ENCODE measurements around the gene TRIM54. TPM values are rescaled to one million over a fixed set of nuclear protein-coding genes. Genes with fewer than 3 reads are reported as not detected.

Gene TRIM54
- total RNA-seq, 1 experiment from 2014 or later: 9.8 TPM

DNA sequence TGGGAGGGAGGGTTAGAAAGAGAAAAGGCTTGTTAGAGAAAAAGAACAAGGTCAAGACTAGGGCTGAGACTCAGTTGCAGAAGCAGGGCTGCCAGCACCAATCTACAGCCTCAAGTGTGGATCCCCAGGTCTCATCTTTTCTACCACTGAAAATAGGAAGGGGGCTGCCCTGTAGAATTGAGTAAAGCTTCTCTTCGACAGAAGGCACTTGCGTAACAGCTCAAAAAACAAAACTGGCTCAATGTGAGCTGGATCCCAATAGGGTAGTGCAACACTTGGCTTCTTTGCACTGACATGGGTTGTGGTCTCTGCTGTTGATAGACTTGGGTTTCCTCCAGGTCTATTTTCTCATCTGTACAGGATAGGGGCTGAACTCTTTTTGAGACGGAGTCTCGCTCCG, 42.5 kb downstream of the TRIM54 start:
- no peak overlapping the region for H3K27ac ChIP-seq
- H3K4me2 ChIP-seq: no peak overlapping the region
- no peak for DNase-seq
- no peaks in the 10 kb centered on the region for H3K9me3 ChIP-seq (ENCODE audit: insufficient read depth, low read depth)
- no peaks in the 10 kb centered on the region for H3K27me3 ChIP-seq (ENCODE audit: insufficient read depth, low read depth)
- peaks cover 17% of the 10 kb centered on the region; the same call in 1 of the 2 replicates for H3K36me3 ChIP-seq (ENCODE audit: low read depth)
- H3K4me3 ChIP-seq: no peak overlapping the region
- peaks cover 23% of the 10 kb centered on the region for H3K79me2 ChIP-seq (ENCODE audit: low read depth)
- TF ChIP-seq CTCF (conservative IDR thresholded peaks at IDR 0.05): no peak
- CTCF ChIA-PET: no interaction called here
- BruUV-seq (replicated peaks): no TSS peak
- H3K4me1 ChIP-seq (replicated peaks; ENCODE audit: insufficient read depth): peaks cover 28% of the 10 kb centered on the region
- POLR2A ChIA-PET (ENCODE audit: unreplicated experiment): no interaction called here
- peaks cover 53% of the 10 kb centered on the region; the same call in 1 of the 2 replicates for H3F3A ChIP-seq (ENCODE audit: insufficient read depth, low read depth)
- intact Hi-C loops (cut with micrococcal nuclease; ENCODE audit: unreplicated experiment): loop anchor here (5.0 to 10.0 kb wide), 2 partner anchors 110 to 303 kb away; partner anchors contain the start of genes ATRAID, CAD, CCDC121 and GPN1
- H3K9me2 ChIP-seq (ENCODE audit: insufficient read depth): no peaks in the 10 kb centered on the region
- H2AFZ ChIP-seq: no peak overlapping the region
- H4K20me1 ChIP-seq (ENCODE audit: insufficient read depth): no peaks in the 10 kb centered on the region

GRCh38 chr2:27335311-27335710, 53.1 kb downstream of the TRIM54 start:
- Histone ChIP-seq H3K9me3 (ENCODE audit: insufficient read depth, low read depth) (no peaks in the 10 kb centered on the region), H4K20me1 (ENCODE audit: insufficient read depth) (no peaks in the 10 kb centered on the region), H3K79me2 (ENCODE audit: low read depth) (no peaks in the 10 kb centered on the region), H3K4me2 (no peak overlapping the region), H3F3A (ENCODE audit: insufficient read depth, low read depth) (no peaks in the 10 kb centered on the region), H3K4me3 (no peak overlapping the region), H3K27ac (no peak overlapping the region), H3K36me3 (ENCODE audit: low read depth) (peaks cover 18% of the 10 kb centered on the region), H3K9me2 (ENCODE audit: insufficient read depth) (no peaks in the 10 kb centered on the region), H3K27me3 (ENCODE audit: insufficient read depth, low read depth) (no peaks in the 10 kb centered on the region), H3K4me1 (replicated peaks; ENCODE audit: insufficient read depth) (no peaks in the 10 kb centered on the region), H2AFZ (no peak overlapping the region)
- intact Hi-C loops (cut with micrococcal nuclease; ENCODE audit: unreplicated experiment): no loop called here
- no TSS peak for BruUV-seq (replicated peaks)
- TF ChIP-seq EZH2 (IDR thresholded peaks at IDR 0.05; ENCODE audit: low read depth) (no peak), CTCF (conservative IDR thresholded peaks at IDR 0.05) (no peak)
- POLR2A ChIA-PET (ENCODE audit: unreplicated experiment): no interaction called here
- no peak for DNase-seq
- CTCF ChIA-PET: no interaction called here

DNA sequence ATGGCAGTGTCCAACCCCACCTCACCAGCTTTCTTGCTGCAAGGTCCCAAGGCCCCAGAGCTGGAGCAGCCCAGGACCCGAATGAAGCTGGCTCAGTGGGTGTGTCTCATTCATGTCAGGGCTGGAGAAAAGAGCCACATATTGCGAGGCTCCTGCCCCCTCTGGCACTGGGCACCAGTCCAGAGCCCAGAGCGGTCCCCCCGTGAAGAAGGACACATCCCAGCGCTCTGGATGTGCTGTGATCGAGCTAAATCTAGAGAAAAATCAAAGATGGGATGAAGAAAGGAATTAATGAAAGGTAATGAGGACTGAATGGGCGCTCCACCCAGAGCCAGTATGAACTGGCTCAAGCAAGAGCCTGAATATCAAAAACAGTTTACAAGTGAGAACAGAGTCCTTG, 53.9 kb downstream of the TRIM54 start:
- no peaks in the 10 kb centered on the region for H3K9me3 ChIP-seq (ENCODE audit: insufficient read depth, low read depth)
- BruUV-seq (replicated peaks): no TSS peak
- no peaks in the 10 kb centered on the region for H3K79me2 ChIP-seq (ENCODE audit: low read depth)
- H3K27me3 ChIP-seq (ENCODE audit: insufficient read depth, low read depth): no peaks in the 10 kb centered on the region
- no peaks in the 10 kb centered on the region for H4K20me1 ChIP-seq (ENCODE audit: insufficient read depth)
- no peak for TF ChIP-seq CTCF (conservative IDR thresholded peaks at IDR 0.05)
- TF ChIP-seq EZH2 (IDR thresholded peaks at IDR 0.05; ENCODE audit: low read depth): no peak
- no peak overlapping the region for H3K27ac ChIP-seq
- no peaks in the 10 kb centered on the region for H3K4me1 ChIP-seq (replicated peaks; ENCODE audit: insufficient read depth)
- ChIA-PET POLR2A (ENCODE audit: unreplicated experiment) (no interaction called here), CTCF (no interaction called here)
- H3F3A ChIP-seq (ENCODE audit: insufficient read depth, low read depth): no peaks in the 10 kb centered on the region
- H3K4me3 ChIP-seq: no peak overlapping the region
- H3K4me2 ChIP-seq: no peak overlapping the region
- no peaks in the 10 kb centered on the region for H3K9me2 ChIP-seq (ENCODE audit: insufficient read depth)
- intact Hi-C loops (cut with micrococcal nuclease; ENCODE audit: unreplicated experiment): no loop called here
- no peak for DNase-seq
- peaks cover 24% of the 10 kb centered on the region for H3K36me3 ChIP-seq (ENCODE audit: low read depth)
- no peak overlapping the region for H2AFZ ChIP-seq
